Bronchus fibroblast of lung (primary cell): Measurements from ENCODE around the gene BTBD16. TPM values are rescaled to one million over a fixed set of nuclear protein-coding genes. Genes with fewer than 3 reads are reported as not detected.

Experiments
- total RNA-seq: library from RNA; depleted of rRNA; stranded (reverse); fragments of >200 nt; gene quantifications from 2 replicates; pipeline ENCODE4 v1.2.3, GENCODE V29; 2015

Gene BTBD16
- not detected in 2 replicates for total RNA-seq

DNA sequence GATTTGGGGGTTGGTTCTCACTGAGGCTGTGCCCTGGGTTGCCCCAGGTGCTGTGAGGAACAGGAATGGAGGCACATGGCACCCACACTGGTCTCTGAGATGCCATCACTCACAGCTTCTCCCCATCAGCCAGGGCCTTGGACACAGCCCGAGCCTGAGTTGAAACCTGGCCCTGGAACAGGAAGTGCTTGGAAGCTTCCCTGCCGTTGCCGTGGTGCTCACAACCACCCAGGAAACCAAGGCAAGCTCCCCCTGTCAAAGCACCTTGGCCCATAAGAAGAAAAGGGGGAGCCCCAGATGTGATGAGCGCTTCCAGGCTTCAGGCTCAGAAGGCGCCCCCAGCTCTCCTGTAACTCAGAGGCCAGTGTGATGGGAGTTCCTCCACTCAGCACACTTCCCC is at the start of gene BTBD16:
Gene BTBD16, plus strand, starts transcription at position 221 of the 400 bp plus-strand sequence. CDS start 3,786 bp downstream, outside the sequence.

DNA sequence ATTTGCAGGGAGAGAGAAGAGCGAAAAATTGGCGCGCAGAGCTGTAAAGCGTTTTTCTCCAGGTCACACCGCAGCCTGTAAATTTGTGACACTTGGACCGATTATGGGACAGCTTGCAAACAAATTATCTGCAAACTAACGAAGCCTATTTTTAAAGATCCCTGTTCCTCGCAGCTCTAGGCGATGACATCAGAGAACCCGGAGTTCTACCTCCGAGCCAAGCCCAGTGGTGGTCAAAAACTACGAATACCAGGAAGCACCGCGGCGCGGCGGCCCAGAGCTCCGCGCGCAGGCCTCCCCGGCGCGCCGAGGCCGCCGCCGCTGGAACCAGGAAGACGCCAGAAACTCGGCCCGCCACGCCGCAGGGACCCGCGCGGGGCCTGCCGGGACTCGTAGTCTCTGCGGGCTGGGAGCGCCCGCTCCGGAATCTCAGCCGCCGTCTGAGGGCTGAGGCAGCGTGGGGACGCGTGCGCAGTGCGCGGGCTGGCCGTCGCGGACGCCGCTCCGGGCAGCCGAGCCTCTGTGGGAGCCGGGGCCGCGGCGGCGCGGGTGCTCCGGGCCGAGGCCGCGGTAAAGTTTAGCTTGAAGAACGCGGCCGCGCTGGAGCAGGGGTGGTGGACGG is 103.3 kb downstream of the BTBD16 start, which contains the start of gene PLEKHA1:
Gene PLEKHA1, plus strand, starts transcription at position 472 of the 622 bp plus-strand sequence. CDS start 18,493 bp downstream, outside the sequence.

Other genes with a start within 250 kb of the BTBD16 start
- gene PLEKHA1, start 103.4 kb downstream of the BTBD16 start, total RNA-seq = 7.7 and 9.8 TPM in 2 replicates
- gene ARMS2, start 183.4 kb downstream of the BTBD16 start, total RNA-seq = not detected in 2 replicates
- 57.0 and 62.6 TPM in 2 replicates for gene HTRA1, start 190.3 kb downstream of the BTBD16 start, total RNA-seq